DMS 273 treated with DMSO at 0.1 percent for 48 hours (cell line): ENCODE measurements around the gene POLD3.

Experiments
- DNase-seq: peaks from one replicate; lab custom pipeline; 2025; lab: John Stamatoyannopoulos, UW

The POLD3 gene

GRCh38 chr11:74592441-74593362, at the start of gene POLD3:
Gene POLD3, plus strand, starts transcription at chr11:74592582. Its CDS starts 77 bp downstream, at chr11:74592659.
- DNase-seq: peak; percentile 57

GRCh38 chr11:74543991-74544390, 48.4 kb upstream of the POLD3 start:
- no peak for DNase-seq

GRCh38 chr11:74546752-74547151, 45.6 kb upstream of the POLD3 start:
- DNase-seq: no peak

- no peak for DNase-seq
Measured at GRCh38 chr11:74550991-74551753, 41.2 kb upstream of the POLD3 start.

- no peak for DNase-seq
Measured at GRCh38 chr11:74551754-74552145, 40.6 kb upstream of the POLD3 start.

- DNase-seq: no peak
Measured at GRCh38 chr11:74557526-74557925, 34.9 kb upstream of the POLD3 start.

- no peak for DNase-seq
Measured at GRCh38 chr11:74559110-74559933, 33.1 kb upstream of the POLD3 start.

- no peak for DNase-seq
Measured at GRCh38 chr11:74559934-74560309, 32.5 kb upstream of the POLD3 start.

GRCh38 chr11:74566146-74566960, 26.0 kb upstream of the POLD3 start:
- DNase-seq: peak; percentile 4

- DNase-seq: no peak
Measured at GRCh38 chr11:74568028-74568427, 24.4 kb upstream of the POLD3 start.

GRCh38 chr11:74570266-74571061, 21.9 kb upstream of the POLD3 start:
- peak; percentile 6 for DNase-seq

- DNase-seq: no peak
Measured at GRCh38 chr11:74571062-74571399, 21.4 kb upstream of the POLD3 start.

- DNase-seq: no peak
Measured at GRCh38 chr11:74572349-74572748, 20.0 kb upstream of the POLD3 start.

- no peak for DNase-seq
Measured at GRCh38 chr11:74574563-74574962, 17.8 kb upstream of the POLD3 start.

- DNase-seq: no peak
Measured at GRCh38 chr11:74575999-74576398, 16.4 kb upstream of the POLD3 start.

- DNase-seq: no peak
Measured at GRCh38 chr11:74577181-74577580, 15.2 kb upstream of the POLD3 start.

- peak; percentile 78 for DNase-seq
Measured at GRCh38 chr11:74577624-74578396, 14.6 kb upstream of the POLD3 start.

- DNase-seq: no peak
Measured at GRCh38 chr11:74579577-74580270, 12.7 kb upstream of the POLD3 start.

GRCh38 chr11:74581954-74582547, 10.3 kb upstream of the POLD3 start:
- no peak for DNase-seq
